Right lobe of liver (tissue), 6 donors: ENCODE data around the gene ANLN. TPM values are rescaled to one million over a fixed set of nuclear protein-coding genes. Genes with fewer than 3 reads are reported as not detected.

ENCODE experiments used
- ATAC-seq, 4 donors: fragments of 200-7000 bp; cut with Tn5 transposase; one replicate each; pipeline ENCODE4 v1.9.1; 2020; ENCODE audit warnings: mild to moderate bottlenecking in 4 of 4, moderate library complexity in 4 of 4
- DNase-seq, 3 donors: peaks; one replicate each; pipeline ENCODE4 v3.0.0-alpha.2; 2020
- H3K27ac ChIP-seq, 3 donors: fragments of 200-600 bp; one replicate each; pipeline ENCODE4 v1.8.0; 2022
- H3K27me3 ChIP-seq, 2 donors: fragments of 200-600 bp; one replicate each; pipeline ENCODE4 v1.8.0; 2022
- H3K36me3 ChIP-seq, 4 donors: fragments of 200-600 bp; sonication (generic) in 1 of 4; one replicate each; pipeline versions ENCODE4 v1.5.1 to v1.8.0; 2017 to 2022; ENCODE audit warnings: control low read depth in 1 of 4
- H3K4me1 ChIP-seq, 4 donors: fragments of 200-600 bp; sonication (generic) in 1 of 4; one replicate each; pipeline versions ENCODE4 v1.5.1 to v1.8.0; 2017 to 2022; ENCODE audit warnings: control low read depth in 1 of 4
- H3K4me3 ChIP-seq, 3 donors: fragments of 200-600 bp; one replicate each; pipeline ENCODE4 v1.8.0; 2022
- H3K9me3 ChIP-seq, 4 donors: fragments of 200-600 bp; sonication (generic) in 1 of 4; one replicate each; pipeline versions ENCODE4 v1.5.1 to v1.8.0; 2017 to 2022; ENCODE audit warnings: control low read depth in 1 of 4
- CTCF ChIP-seq, 4 donors: fragments of 200-600 bp in 3 of 4; fragments of 450-650 bp in 1 of 4; IDR thresholded peaks; one replicate each; pipeline versions ENCODE4 v1.5.1 to v1.8.0; 2016 to 2022; ENCODE audit warnings: antibody characterized with exemption in 4 of 4, mild to moderate bottlenecking in 2 of 4
- POLR2A ChIP-seq: fragments of 450-650 bp; IDR thresholded peaks from one replicate; pipeline ENCODE4 v1.6.1; 2017; ENCODE audit warnings: antibody characterized with exemption, mild to moderate bottlenecking
- WGBS: methylation state at CpG from one replicate; pipeline ENCODE4 v1.1.6; 2018; ENCODE audit warnings: low coverage, low lambda C conversion rate; ENCODE audit not compliant: insufficient coverage; ENCODE audit errors: missing lambda C conversion rate; 5-methylcytosine and 5-hydroxymethylcytosine counted together
- intact Hi-C, 2 donors: fragments of 100-400 bp; cut with DNase I; formaldehyde crosslinking; loops; one replicate each; pipeline versions ENCODE4 v1.11.2 to v1.14.1; 2022
- total RNA-seq, 6 experiments: library from RNA; depleted of rRNA in 2 of 6; stranded (reverse); fragments of >200 nt in 2 of 6; fragmentation: NEBNext Ultra II Directional in 3 of 6; extraction: Animal tissue kit (Norgen Biotek cat#: 25700) in 3 of 6; gene quantifications; one replicate each; pipeline versions ENCODE4 v1.1.0 to v1.2.4, GENCODE V29; 2016 to 2023
- donor health status: DM: no; HTN: yes; CAD: no.
- donor health status: DM: no; HTN: no; CAD: no.
- donor health status: DM: no; HTN: no; CAD: no.
- donor health status: DM: no; HTN: yes; CAD: no.
- donor health status: DM: no; HTN: yes; CAD: no.

ANLN gene
- total RNA-seq, 6 experiments from 2014 or later: 0.44 to 7.8 (median 2.2) TPM

- H3K4me3 ChIP-seq: no peak overlapping the region
- no peak overlapping the region for H3K27ac ChIP-seq
- no peaks in the 10 kb centered on the region for H3K27me3 ChIP-seq
- ATAC-seq: no peak
- intact Hi-C loops: no loop called here
- no peak for TF ChIP-seq CTCF (IDR thresholded peaks at IDR 0.05)
- TF ChIP-seq POLR2A: no peak
- peaks cover 0 to 6% (median 3%) of the 10 kb centered on the region in 4 donors for H3K4me1 ChIP-seq
- no peaks in the 10 kb centered on the region for H3K9me3 ChIP-seq
- H3K36me3 ChIP-seq: no peaks in the 10 kb centered on the region
- WGBS: 86% methylated on average over 1 of the region's 2 CpGs
- no peak for DNase-seq
These were observed 66.9 kb downstream of the ANLN start for GRCh38 chr7:36456548-36456947.

GRCh38 chr7:36459236-36459960, 69.7 kb downstream of the ANLN start:
- Histone ChIP-seq H3K36me3 (no peaks in the 10 kb centered on the region), H3K4me1 (peaks cover 0 to 17% (median 3%) of the 10 kb centered on the region in 4 donors), H3K27me3 (no peaks in the 10 kb centered on the region), H3K9me3 (no peaks in the 10 kb centered on the region), H3K4me3 (no peak overlapping the region), H3K27ac (no peak overlapping the region)
- intact Hi-C loops: no loop called here
- no peak for ATAC-seq
- TF ChIP-seq CTCF (IDR thresholded peaks at IDR 0.05) (no peak), POLR2A (no peak)
- WGBS: 81% methylated on average over 10 of the region's 12 CpGs
- DNase-seq: no peak

- H3K27ac ChIP-seq: peak overlapping the region; percentile 6 to 81 (median 78)
These were observed 71.3 kb downstream of the ANLN start for GRCh38 chr7:36460811-36461429.

GRCh38 chr7:36462551-36463137, 73.0 kb downstream of the ANLN start:
- WGBS: 52% methylated on average over 3 of the region's 6 CpGs
- peak overlapping the region in 1 of 3 donors; percentile 81 for H3K27ac ChIP-seq
- no peaks in the 10 kb centered on the region for H3K27me3 ChIP-seq
- DNase-seq (peak in 1 of 3 donors; percentile 57), ATAC-seq (peak in 3 of 4 donors; percentile 29 to 53 (median 46))
- peaks cover 0 to 17% (median 3%) of the 10 kb centered on the region in 4 donors for H3K4me1 ChIP-seq
- peak overlapping the region in 1 of 3 donors; percentile 39 for H3K4me3 ChIP-seq
- no peaks in the 10 kb centered on the region for H3K36me3 ChIP-seq
- no peak for TF ChIP-seq CTCF (IDR thresholded peaks at IDR 0.05)
- no peak for TF ChIP-seq POLR2A
- H3K9me3 ChIP-seq: no peaks in the 10 kb centered on the region
- intact Hi-C loops: no loop called here

More at GRCh38 chr7:36460811-36461429, 71.3 kb downstream of the ANLN start:
- Histone ChIP-seq H3K36me3 (no peaks in the 10 kb centered on the region), H3K4me1 (peaks cover 0 to 17% (median 3%) of the 10 kb centered on the region in 4 donors), H3K27me3 (no peaks in the 10 kb centered on the region), H3K4me3 (no peak overlapping the region), H3K9me3 (no peaks in the 10 kb centered on the region)
- 36% methylated on average over 4 of the region's 8 CpGs for WGBS
- intact Hi-C loops: no loop called here
- TF ChIP-seq CTCF (IDR thresholded peaks at IDR 0.05): no peak
- no peak for TF ChIP-seq POLR2A
- ATAC-seq (peak; percentile 89 to 98 (median 98)), DNase-seq (peak; percentile 52 to 84 (median 81))
